GM21717 (cell line): Measurements from ENCODE around the gene KLHL25.

Source experiments
- ATAC-seq: cut with Tn5 transposase; IDR thresholded peaks from one replicate; pipeline ENCODE4 v1.9.1; 2021; ENCODE audit warnings: mild to moderate bottlenecking, moderate library complexity; ENCODE audit not compliant: unreplicated experiment

KLHL25 gene

DNA sequence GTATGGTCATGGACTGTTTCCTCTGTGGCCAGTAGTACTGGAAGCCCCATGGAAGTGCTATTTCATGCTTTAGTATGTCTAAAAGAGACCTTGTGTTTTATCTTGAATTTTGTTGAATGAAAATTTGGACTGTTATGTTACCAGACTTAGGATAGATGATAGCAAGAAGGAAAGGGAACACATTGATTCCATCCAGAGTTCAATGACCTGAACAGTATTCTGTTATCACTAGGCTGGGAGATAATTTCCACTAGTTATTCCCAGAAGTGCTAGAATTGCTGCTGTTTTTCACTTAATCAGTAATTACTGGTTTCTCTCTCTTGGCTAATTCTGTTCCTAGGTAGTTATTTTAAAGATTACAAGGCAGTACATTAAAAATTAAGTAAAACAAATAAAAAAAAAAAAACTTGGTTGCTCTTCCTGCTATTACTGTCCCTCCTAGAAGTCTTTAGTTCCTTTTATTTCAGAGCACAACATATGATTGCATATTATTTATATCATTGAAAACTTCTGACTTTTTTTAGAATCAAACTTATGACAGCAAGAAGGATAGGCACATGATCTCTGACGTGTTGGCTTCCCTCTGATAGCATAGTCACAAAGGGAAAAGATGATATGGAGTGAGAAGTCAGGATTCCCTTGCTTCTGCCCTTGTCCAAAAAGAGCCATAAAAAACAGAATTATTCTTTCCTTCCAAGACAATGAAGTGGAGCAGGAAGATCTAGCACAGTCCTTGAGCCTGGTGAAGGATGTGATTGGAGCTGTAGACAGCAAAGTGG lies 72.2 kb downstream of the KLHL25 start:
- ATAC-seq = no peak

DNA sequence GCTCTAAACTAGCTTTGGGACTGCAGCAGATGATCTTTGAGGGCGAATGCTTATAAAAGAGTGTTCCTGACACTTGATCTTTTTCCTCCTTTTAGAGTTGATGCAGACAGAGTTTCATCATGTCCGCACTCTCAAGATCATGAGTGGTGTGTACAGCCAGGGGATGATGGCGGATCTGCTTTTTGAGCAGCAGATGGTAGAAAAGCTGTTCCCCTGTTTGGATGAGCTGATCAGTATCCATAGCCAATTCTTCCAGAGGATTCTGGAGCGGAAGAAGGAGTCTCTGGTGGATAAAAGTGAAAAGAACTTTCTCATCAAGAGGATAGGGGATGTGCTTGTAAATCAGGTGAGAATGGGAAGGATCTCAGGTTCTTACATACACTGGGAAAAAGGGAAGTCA lies 75.7 kb downstream of the KLHL25 start:
- ATAC-seq = no peak

DNA sequence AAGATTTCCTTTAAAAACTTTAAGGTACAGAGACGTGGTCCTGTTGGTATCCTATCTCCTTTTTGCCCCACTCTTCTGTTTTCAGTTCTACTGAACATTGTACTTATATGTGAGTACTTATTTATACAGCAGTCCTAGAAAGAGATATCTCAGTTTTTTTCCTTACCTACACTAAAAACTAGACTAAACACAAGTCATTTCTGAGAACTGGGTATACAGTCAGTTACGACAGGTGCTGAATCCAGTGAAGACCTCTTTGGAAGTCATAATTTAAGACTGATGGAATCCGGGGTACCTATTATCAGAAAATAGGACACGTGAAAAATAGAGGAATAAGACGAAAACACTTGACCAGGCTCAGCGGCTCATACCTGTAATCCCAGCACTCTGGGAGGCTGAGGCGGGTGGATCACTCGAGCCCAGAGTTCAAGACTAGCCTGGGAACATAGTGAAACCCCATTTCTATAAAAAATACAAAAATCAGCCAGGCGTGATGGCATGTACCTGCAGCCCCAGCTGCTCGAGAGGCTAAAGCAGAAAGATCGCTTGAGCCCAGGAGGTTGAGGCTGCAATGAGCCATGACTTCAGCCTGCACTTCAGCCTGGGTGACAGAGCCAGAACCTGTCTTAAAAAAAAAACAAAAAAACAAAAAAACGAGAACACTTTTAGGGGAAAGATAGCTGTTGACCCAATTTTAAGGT lies 76.3 kb downstream of the KLHL25 start:
- peak; percentile 69 for ATAC-seq

DNA sequence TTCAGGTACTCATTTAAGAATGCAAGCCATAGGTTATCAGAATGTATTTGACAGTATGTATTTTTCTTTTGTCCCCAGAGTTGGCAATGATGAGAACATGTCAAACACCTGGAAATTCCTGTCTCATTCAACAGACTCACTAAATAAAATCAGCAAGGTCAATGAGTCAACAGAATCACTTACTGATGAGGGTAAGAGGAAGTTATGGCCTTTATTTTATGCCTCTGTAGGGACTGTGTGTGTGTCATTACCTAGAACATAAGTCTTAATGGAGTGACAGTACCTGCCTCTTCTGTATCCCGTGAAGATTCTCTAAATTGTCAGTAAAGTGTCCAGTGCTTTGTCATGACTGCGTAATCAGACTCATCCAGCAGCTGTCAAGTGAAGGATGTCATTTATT lies 77.5 kb downstream of the KLHL25 start:
- ATAC-seq = no peak

DNA sequence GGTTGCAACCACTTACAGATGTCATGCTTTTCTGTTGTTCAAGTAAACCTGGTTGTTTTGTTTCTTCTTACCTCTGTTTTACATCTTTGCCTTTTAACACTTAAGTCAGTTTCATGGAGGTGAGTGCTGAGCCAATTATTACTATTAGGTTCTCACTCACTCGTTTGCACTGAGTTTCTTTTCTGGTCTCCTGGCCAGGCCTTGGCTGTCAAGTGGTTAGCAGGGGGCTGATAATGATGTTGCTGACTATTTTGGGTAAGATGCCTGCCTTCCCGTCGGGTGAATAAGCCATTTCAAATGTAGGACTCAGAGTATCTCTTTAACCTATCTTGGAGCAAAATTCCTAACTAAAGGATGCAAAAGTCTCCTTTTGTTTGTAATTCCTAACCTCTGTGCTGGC lies 78.5 kb downstream of the KLHL25 start:
- ATAC-seq = no peak

DNA sequence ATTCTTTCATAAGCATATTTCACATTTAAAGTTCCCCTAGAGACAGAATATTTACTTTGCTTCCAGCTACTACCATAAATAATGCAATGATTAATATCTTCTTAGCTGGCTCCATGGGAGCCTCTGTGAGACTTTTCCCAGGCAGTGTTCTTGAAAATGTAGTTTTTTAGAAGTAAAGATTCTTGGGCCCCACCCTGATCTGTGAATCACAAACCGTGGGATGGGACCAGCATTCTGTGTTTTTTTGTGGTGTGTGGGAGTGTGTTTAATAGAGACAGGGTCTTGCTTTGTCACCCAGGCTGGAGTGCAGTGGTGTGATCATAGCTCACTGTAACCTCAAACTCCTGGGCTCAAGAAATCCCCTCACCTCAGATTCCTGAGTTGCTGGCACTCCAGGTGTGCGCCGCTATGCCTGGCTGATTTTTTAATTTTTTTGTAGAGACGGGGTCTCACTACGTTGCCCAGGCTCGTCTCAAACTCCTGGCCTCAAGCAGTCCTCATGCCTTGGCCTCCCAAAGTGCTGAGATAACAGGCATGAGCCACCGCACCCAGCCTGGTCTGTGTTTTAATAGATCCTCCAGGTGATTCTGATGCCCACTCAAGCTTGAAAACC lies 83.0 kb downstream of the KLHL25 start:
- no peak for ATAC-seq

DNA sequence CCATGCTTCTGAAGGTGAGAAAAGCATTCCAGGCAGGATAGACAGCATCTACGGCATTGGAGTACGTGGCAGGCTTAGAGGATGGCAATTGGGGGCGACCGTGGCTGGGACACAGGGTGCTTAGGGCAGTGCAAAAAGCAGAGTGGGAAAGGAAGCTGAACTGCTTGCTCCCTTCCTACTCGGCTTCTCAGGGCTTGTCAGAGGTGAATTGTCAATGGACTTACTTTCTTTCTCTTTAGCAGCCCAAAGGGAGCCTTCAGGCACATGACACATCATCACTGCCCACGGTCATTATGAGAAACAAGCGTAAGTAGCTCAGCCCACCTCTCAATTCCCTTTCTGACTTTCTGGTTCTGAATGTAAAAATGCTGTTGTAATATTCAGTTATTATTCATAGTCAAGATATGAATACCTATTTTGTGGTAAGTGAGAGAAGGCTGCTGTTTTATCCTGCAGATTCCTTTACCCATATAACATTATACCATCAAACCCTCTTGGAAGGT lies 84.3 kb downstream of the KLHL25 start:
- ATAC-seq = peak; percentile 49
